ENCODE results near the gene ACOXL. TPM values are rescaled to one million over a fixed set of nuclear protein-coding genes. Genes with fewer than 3 reads are reported as not detected.

ACOXL gene
- total and polyA plus RNA-seq, 2 of the 8 experiments (the other 6 are each of a cell fraction or from before 2014, with no cell fraction given): 11.4 to 20.6 TPM

GRCh38 chr2:111121828-111122630, 389.7 kb downstream of the ACOXL start:
- H3K4me2 ChIP-seq (ENCODE audit: insufficient read depth in 1 of 2, low read depth in 2 of 2, low read length in 2 of 2): peak overlapping the region; percentile 87 to 95
- H3K27ac ChIP-seq (ENCODE audit: low read depth, low read length): no peak overlapping the region
- peaks cover 7 to 10% of the 10 kb centered on the region in 2 experiments for H4K20me1 ChIP-seq (replicated peaks in 1 of 2; ENCODE audit: control insufficient read depth in 1 of 2, insufficient read depth in 2 of 2, low read length in 2 of 2)
- no peak overlapping the region for H3K23ac ChIP-seq (ENCODE audit: insufficient read length)
- H3K4ac ChIP-seq (replicated peaks; ENCODE audit: insufficient read length, low read depth, low read length): no peak overlapping the region
- H3K79me2 ChIP-seq (ENCODE audit: control insufficient read depth in 1 of 2, insufficient read depth in 2 of 2, low read length in 2 of 2): peaks cover 0 to 39% of the 10 kb centered on the region in 2 experiments; a peak in 2 of 4 replicates
- no peak overlapping the region for H3K14ac ChIP-seq (ENCODE audit: insufficient read length)
- DNase-seq (ENCODE audit: low read depth in 1 of 2, low spot score in 2 of 2): peak in 1 of 2 experiments; percentile 90
- H3K56ac ChIP-seq (replicated peaks; ENCODE audit: insufficient read length, low read depth, low read length): no peak overlapping the region
- H2BK12ac ChIP-seq (ENCODE audit: low read depth, low read length): 0 out of 2 replicates have a peak overlapping the region, but pooled peaks have one; percentile 27
- 1% methylated on average over 82 of the region's 93 CpGs; no CpG with 5 or more reads in 1 of the 2 experiments for WGBS, 2 experiments (ENCODE audit: extremely low coverage in 1 of 2, insufficient coverage in 1 of 2, insufficient read length in 1 of 2, insufficient replicate concordance in 2 of 2, low coverage in 1 of 2, low lambda C conversion rate in 2 of 2, missing lambda C conversion rate in 1 of 2)
- no peak overlapping the region for H2BK5ac ChIP-seq (ENCODE audit: low read depth, low read length)
- ChIA-PET POLR2A (ENCODE audit: partially characterized antibody) (interaction anchor here (1.3 to 2.0 kb wide), 7 partner anchors 11 to 46 kb away, joined by 3 to 8 read pairs (median 5); no protein-coding TSS in a partner anchor), CTCF (ENCODE audit: partially characterized antibody) (no interaction called here)
- H3K9ac ChIP-seq (replicated peaks in 1 of 4; ENCODE audit: extremely low read depth in 1 of 4, low read depth in 3 of 4, low read length in 3 of 4): peak overlapping the region; percentile 68 to 76 (median 73); a peak in 6 of 7 replicates
- peaks cover 17 to 44% (median 37%) of the 10 kb centered on the region in 4 experiments; a peak in 6 of 7 replicates for H3K27me3 ChIP-seq (replicated peaks in 1 of 4; ENCODE audit: control insufficient read depth in 3 of 4, extremely low read depth in 1 of 4, insufficient read depth in 3 of 4, low read length in 3 of 4)
- no peak overlapping the region for H4K5ac ChIP-seq (ENCODE audit: insufficient read length, low read depth, low read length)
- no peak for FAIRE-seq
- H3K36me3 ChIP-seq (ENCODE audit: control insufficient read depth in 2 of 4, insufficient read depth in 4 of 4, low read length in 3 of 4): peaks cover 6 to 31% (median 13%) of the 10 kb centered on the region in 4 experiments
- no peak overlapping the region; the same call in 1 of the 2 replicates for H3K18ac ChIP-seq (ENCODE audit: extremely low read depth, low read length)
- no peaks in the 10 kb centered on the region for H3K9me3 ChIP-seq (ENCODE audit: insufficient read depth in 2 of 2, low read depth in 1 of 2, low read length in 1 of 2)
- no peak overlapping the region for H4K91ac ChIP-seq (replicated peaks; ENCODE audit: insufficient read length, low read length)
- H3K79me1 ChIP-seq (ENCODE audit: low read depth, low read length): no peaks in the 10 kb centered on the region; the same call in 1 of the 2 replicates
- no peak overlapping the region for H2AFZ ChIP-seq (ENCODE audit: low read length)
- peaks cover 46% of the 10 kb centered on the region for H3K23me2 ChIP-seq (ENCODE audit: low read depth, low read length)
- no peak overlapping the region for H2AK5ac ChIP-seq (ENCODE audit: low read depth, low read length)
- no peak overlapping the region for H2BK20ac ChIP-seq (ENCODE audit: low read length)
- H3K4me3 ChIP-seq (ENCODE audit: extremely low read depth in 1 of 4, insufficient read depth in 2 of 4, low read depth in 3 of 4, low read length in 4 of 4): peak overlapping the region; percentile 74 to 93 (median 82)
- H3K4me1 ChIP-seq (replicated peaks in 1 of 4; ENCODE audit: control insufficient read depth in 3 of 4, insufficient read depth in 4 of 4, low read length in 3 of 4): peaks cover 0 to 27% (median 14%) of the 10 kb centered on the region in 4 experiments; a peak in 5 of 7 replicates
- no peak overlapping the region for H2BK15ac ChIP-seq (ENCODE audit: low read length)
- no peak overlapping the region for H2BK120ac ChIP-seq (replicated peaks; ENCODE audit: low read depth, low read length)
- peak overlapping the region; percentile 90; the same call in 1 of the 2 replicates for H4K8ac ChIP-seq (ENCODE audit: extremely low read depth, insufficient read depth, low read length)
- TF ChIP-seq SP1 (IDR thresholded peaks at IDR 0.05; ENCODE audit: low read depth, low read length): 0 out of 2 replicates have a peak, but pooled peaks have one; percentile 25
- no peak for TF ChIP-seq HDAC2 (IDR thresholded peaks at IDR 0.05; ENCODE audit: borderline replicate concordance in 1 of 2, low read depth in 2 of 2, low read length in 2 of 2)
- TF ChIP-seq MAX (IDR thresholded peaks at IDR 0.05): peak; percentile 50; the same call in 1 of the 2 replicates
- no peak for TF ChIP-seq NRF1 (IDR thresholded peaks at IDR 0.05; ENCODE audit: low read depth, low read length)
- no peak for TF ChIP-seq ZNF274 (IDR thresholded peaks at IDR 0.05; ENCODE audit: borderline replicate concordance, extremely low read depth, low read length)
- peak; percentile 34; the same call in 1 of the 2 replicates for TF ChIP-seq POLR2AphosphoS5 (IDR thresholded peaks at IDR 0.05; ENCODE audit: low read depth, low read length)
- TF ChIP-seq TBP (IDR thresholded peaks at IDR 0.05; ENCODE audit: low read depth, low read length): peak; percentile 60; the same call in 1 of the 2 replicates
- TF ChIP-seq SP2 (IDR thresholded peaks at IDR 0.05; ENCODE audit: low read length): no peak
- TF ChIP-seq KDM4A (IDR thresholded peaks at IDR 0.05; ENCODE audit: low read depth, low read length, severe bottlenecking): no peak
- TF ChIP-seq SUZ12 (IDR thresholded peaks at IDR 0.05; ENCODE audit: low read length): peak; percentile 53; the same call in 1 of the 2 replicates
- TF ChIP-seq TAF7 (optimal IDR thresholded peaks at IDR 0.05; ENCODE audit: borderline replicate concordance, low read depth, low read length): peak; percentile 46
